Calu3 (cell line): ENCODE results near the gene CNTD1. TPM values are rescaled to one million over a fixed set of nuclear protein-coding genes. Genes with fewer than 3 reads are reported as not detected.

Source experiments
- Bru-seq: library from RNA; stranded (reverse); fragments of 400-500 nt; gene quantifications from one replicate; lab custom pipeline; 2021; lab: Mats Ljungman, UMichigan
- BruChase-seq, 2 experiments: library from RNA; stranded (reverse); fragments of 400-500 nt; gene quantifications; one replicate each; lab custom pipeline; 2021; lab: Mats Ljungman, UMichigan
- BruUV-seq: library from RNA; stranded (reverse); fragments of 400-500 nt; replicated peaks from 2 replicates; lab custom pipeline; 2021; lab: Mats Ljungman, UMichigan
- CTCF ChIA-PET: fragments of 300-600 bp; sonication (Branson Sonifier 250); formaldehyde crosslinking; loops from one replicate; lab custom pipeline; 2022; ENCODE audit warnings: antibody characterized with exemption; lab: Charles Lee
- DNase-seq: peaks from one replicate; pipeline ENCODE4 v3.0.0; 2022
- H3K27ac Mint-ChIP-seq: one replicate; pipeline ENCODE4 v1.8.0; 2022; ENCODE audit warnings: mixed read lengths; ENCODE audit not compliant: unreplicated experiment
- H3K27me3 Mint-ChIP-seq: one replicate; pipeline ENCODE4 v1.8.0; 2022; ENCODE audit warnings: mixed read lengths; ENCODE audit not compliant: unreplicated experiment
- H3K36me3 Mint-ChIP-seq: one replicate; pipeline ENCODE4 v1.8.0; 2022; ENCODE audit warnings: mild to moderate bottlenecking, moderate library complexity, mixed read lengths; ENCODE audit not compliant: insufficient read depth, unreplicated experiment
- H3K4me1 Mint-ChIP-seq: one replicate; pipeline ENCODE4 v1.8.0; 2022; ENCODE audit warnings: mild to moderate bottlenecking, low read depth, mixed read lengths; ENCODE audit not compliant: unreplicated experiment
- H3K4me3 Mint-ChIP-seq: one replicate; pipeline ENCODE4 v1.8.0; 2022; ENCODE audit warnings: mild to moderate bottlenecking, low read depth, moderate library complexity, mixed read lengths; ENCODE audit not compliant: unreplicated experiment
- H3K9me3 Mint-ChIP-seq: one replicate; pipeline ENCODE4 v1.8.0; 2022; ENCODE audit warnings: low read depth, mixed read lengths; ENCODE audit not compliant: unreplicated experiment
- CTCF ChIP-seq: fragments of 200-600 bp; IDR thresholded peaks from one replicate; pipeline ENCODE4 v1.8.0; 2022; ENCODE audit warnings: antibody characterized with exemption; ENCODE audit not compliant: unreplicated experiment
- intact Hi-C: fragments of 100-400 bp; cut with micrococcal nuclease; formaldehyde crosslinking; loops from one replicate; pipeline ENCODE4 v1.10.0; 2022; ENCODE audit not compliant: unreplicated experiment
- long read RNA-seq: library from polyadenylated mRNA; stranded (forward); transcript quantifications from one replicate; pipeline ENCODE4 v2.0.0, GENCODE V29; 2022
- total RNA-seq: library from RNA; stranded (reverse); gene quantifications from 2 replicates; pipeline ENCODE4 v1.2.3, GENCODE V29; 2022

The CNTD1 gene, protein sequence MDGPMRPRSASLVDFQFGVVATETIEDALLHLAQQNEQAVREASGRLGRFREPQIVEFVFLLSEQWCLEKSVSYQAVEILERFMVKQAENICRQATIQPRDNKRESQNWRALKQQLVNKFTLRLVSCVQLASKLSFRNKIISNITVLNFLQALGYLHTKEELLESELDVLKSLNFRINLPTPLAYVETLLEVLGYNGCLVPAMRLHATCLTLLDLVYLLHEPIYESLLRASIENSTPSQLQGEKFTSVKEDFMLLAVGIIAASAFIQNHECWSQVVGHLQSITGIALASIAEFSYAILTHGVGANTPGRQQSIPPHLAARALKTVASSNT
- total RNA-seq, result 0.54 TPM in 1 of 2 replicates, not detected in the other
- percentile 7 among the genes with signal in this experiment for Bru-seq, nascent RNA
- BruChase-seq, experiment 1, labeled RNA remaining after a 6-hour chase, result percentile 10 among the genes with signal in this experiment
- percentile 14 among the genes with signal in this experiment for BruChase-seq, experiment 2, labeled RNA remaining after a 2-hour chase
- long read RNA-seq, partial matches to known transcripts, result 0 of 6 reads
- long read RNA-seq, other reads (novel, unspliced or antisense), result 5 of 6 reads

DNA sequence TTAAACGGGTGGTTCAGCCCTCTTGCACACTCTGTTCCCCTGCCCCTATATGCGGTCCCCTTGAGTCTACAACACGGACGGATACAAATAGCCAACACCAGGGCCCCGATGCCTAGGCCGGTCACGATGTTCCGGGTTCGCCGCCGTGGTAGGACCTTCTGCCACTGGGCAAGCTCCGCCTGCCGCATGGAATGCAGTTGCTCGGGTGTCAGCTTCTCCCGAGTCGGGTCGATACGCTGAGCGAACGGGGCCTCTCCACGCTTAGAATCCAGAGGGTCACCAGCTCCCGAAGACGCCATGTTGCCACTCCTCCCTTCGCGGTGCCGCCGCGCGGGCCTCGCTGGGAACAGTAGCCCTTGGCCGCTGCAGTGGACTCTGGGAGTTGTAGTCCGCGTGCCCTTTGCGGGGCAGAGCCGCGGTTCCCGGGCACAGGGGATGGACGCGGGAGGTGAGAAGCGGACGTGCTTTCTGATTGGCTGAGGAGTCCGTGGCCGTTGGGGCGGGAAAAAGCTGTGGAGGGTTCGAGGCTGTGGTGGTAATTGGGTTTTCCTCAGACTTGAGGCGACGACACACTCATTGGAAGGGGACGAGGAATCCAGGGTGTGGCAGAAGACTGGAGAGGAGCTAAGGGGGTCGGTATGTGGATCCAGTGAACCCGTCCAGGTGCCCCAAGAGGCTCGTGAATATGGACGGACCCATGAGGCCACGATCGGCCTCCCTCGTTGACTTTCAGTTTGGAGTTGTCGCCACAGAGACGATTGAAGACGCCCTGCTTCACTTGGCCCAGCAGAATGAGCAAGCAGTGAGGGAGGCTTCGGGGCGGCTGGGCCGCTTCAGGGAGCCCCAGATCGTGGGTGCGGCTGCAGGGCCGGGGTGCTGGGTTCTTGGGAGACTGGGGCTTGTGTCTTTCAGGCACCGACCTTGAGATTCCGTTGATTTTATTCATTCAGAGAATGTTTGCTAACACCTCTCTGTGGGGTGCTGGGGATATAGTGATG, at the start of gene CNTD1, which contains the start of gene COA3:
TSS of gene CNTD1 (plus strand) at position 479 of the 998 bp plus-strand sequence. CDS start at position 686, 207 bp downstream.
TSS of gene COA3 (minus strand) at position 322 of the 998 bp plus-strand sequence. CDS start at position 299, 23 bp downstream.
- DNase-seq, result peak; percentile 95
- Mint-ChIP-seq H3K4me1 (peaks cover 21% of the 10 kb centered on the region), H3K4me3 (peak within 1 kb of the TSS; percentile 86), H3K36me3 (peaks cover 36% of the 10 kb centered on the region), H3K27ac (peak within 1 kb of the TSS; percentile 73), H3K27me3 (peaks cover 17% of the 10 kb centered on the region), H3K9me3 (no peaks in the 10 kb centered on the region)
- no TSS peak for BruUV-seq
- intact Hi-C loops, result no loop called here
- TF ChIP-seq CTCF, result no peak
- CTCF ChIA-PET, result interaction anchor here (0.6 to 1.5 kb wide), 7 partner anchors 21 to 220 kb away, joined by 3 to 6 read pairs (median 3); partner anchors contain the start of genes BECN1 and VPS25

- peaks cover 55% of the 10 kb centered on the region for H3K27me3 Mint-ChIP-seq
- no peak overlapping the region for H3K4me3 Mint-ChIP-seq
- DNase-seq, result no peak
- no TSS peak for BruUV-seq
- no peaks in the 10 kb centered on the region for H3K9me3 Mint-ChIP-seq
- no peak for TF ChIP-seq CTCF
- H3K36me3 Mint-ChIP-seq, result peaks cover 15% of the 10 kb centered on the region
- intact Hi-C loops, result no loop called here
- H3K4me1 Mint-ChIP-seq, result peaks cover 2% of the 10 kb centered on the region
- H3K27ac Mint-ChIP-seq, result no peak overlapping the region
- CTCF ChIA-PET, result interaction anchor here (1.1 to 1.4 kb wide), 2 partner anchors 11 to 13 kb away, joined by 3 read pairs; no protein-coding TSS in a partner anchor
Measured at GRCh38 chr17:42748908-42749798, 49.5 kb upstream of the CNTD1 start.

GRCh38 chr17:42750739-42751344, 47.8 kb upstream of the CNTD1 start:
- H3K9me3 Mint-ChIP-seq, result no peaks in the 10 kb centered on the region
- H3K27me3 Mint-ChIP-seq, result peaks cover 72% of the 10 kb centered on the region
- H3K4me1 Mint-ChIP-seq, result no peaks in the 10 kb centered on the region
- CTCF ChIA-PET, result interaction anchor here (0.6 to 2.0 kb wide), 4 partner anchors 9 to 1461 kb away, joined by 3 to 8 read pairs (median 4); partner anchors contain the start of gene PSMC3IP
- H3K36me3 Mint-ChIP-seq, result no peaks in the 10 kb centered on the region
- H3K27ac Mint-ChIP-seq, result no peak overlapping the region
- intact Hi-C loops, result no loop called here
- TF ChIP-seq CTCF, result no peak
- BruUV-seq, result no TSS peak
- H3K4me3 Mint-ChIP-seq, result no peak overlapping the region
- no peak for DNase-seq
